T-helper 1 cell treated with Interleukin-12 subunit alpha and Interleukin-12 subunit beta and Interleukin-4 antibody, amounts not matched to agents 30 ng/mL and 1 ng/mL, for 36 hours (primary cell): Measurements from ENCODE around the gene PCYT2. TPM values are rescaled to one million over a fixed set of nuclear protein-coding genes. Genes with fewer than 3 reads are reported as not detected.

Experiments used
- intact Hi-C: fragments of 100-400 bp; cut with micrococcal nuclease; formaldehyde crosslinking; loops from one replicate; pipeline ENCODE4 v1.15.1; 2024
- total RNA-seq: library from RNA; stranded (reverse); gene quantifications from 2 replicates; pipeline ENCODE4 v1.2.3, GENCODE V29; 2022

The PCYT2 gene
- total RNA-seq, 1 donor from 2014 or later = 38.2 TPM

DNA sequence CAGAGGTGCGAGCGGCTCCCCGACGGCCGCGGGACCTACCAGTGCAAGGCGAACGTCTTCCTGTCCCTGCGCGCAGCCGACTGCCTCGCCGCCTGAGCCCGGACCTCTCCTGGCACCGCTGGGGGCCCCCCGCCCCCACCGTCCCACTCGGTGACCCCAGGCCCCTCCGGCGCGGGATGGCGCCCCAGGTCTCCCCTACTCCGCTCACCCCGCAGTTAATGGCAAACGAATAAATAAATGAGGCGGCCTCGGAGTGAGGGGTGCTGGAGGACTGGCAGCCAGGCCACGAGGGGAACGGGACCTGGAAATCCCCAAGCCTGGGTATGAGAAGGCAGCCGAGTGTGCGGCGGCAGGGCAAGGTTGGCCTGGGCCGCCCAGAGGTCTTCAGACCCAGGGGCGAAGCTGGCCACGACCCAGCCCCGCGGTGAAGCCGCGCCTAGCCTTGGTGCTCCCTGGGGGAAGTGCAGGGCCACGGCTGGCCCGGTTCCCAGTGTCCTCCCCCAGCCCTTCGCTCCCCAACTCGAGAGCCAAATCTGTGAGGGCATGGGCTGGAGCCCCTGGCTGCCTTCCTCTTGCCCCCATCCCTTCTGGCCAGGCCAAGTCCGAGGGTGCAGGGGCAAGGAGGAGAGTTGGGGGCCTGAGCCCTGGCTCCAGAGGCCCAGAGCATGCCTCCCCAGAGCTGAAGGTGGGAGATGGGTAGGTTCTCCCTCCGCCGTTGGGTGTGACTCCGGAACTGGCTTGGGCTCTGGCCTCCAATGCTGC lies 8.4 kb downstream of the PCYT2 start:
- intact Hi-C loops = no loop called here

DNA sequence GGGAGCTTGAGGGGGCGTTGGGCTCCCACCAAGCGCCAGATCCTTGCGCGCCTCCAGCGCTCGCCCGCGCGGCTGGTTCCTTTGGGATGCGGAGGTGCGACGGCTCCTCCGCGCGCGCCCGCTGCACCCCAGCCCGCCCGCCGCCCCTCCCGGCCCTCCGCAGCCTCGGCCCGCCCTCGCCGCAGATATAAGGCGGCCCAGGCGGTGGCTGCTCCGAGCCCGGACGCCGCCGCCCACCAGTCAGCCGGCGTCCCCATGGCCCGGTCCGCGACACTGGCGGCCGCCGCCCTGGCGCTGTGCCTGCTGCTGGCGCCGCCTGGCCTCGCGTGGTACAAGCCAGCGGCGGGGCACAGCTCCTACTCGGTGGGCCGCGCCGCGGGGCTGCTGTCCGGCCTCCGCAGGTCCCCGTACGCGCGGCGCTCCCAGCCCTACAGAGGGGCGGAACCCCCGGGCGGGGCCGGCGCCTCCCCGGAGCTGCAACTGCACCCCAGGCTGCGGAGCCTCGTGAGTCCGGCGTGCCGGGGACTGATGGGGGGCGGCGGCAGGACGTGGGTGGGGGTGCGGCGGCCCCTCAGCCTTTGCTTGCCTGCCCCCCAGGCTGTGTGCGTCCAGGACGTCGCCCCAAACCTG lies 9.1 kb downstream of the PCYT2 start, which contains the start of gene NPB:
NPB (plus strand) TSS at position 216 of the 630 bp plus-strand sequence; CDS start at position 256, 40 bp downstream.
- intact Hi-C loops = no loop called here

DNA sequence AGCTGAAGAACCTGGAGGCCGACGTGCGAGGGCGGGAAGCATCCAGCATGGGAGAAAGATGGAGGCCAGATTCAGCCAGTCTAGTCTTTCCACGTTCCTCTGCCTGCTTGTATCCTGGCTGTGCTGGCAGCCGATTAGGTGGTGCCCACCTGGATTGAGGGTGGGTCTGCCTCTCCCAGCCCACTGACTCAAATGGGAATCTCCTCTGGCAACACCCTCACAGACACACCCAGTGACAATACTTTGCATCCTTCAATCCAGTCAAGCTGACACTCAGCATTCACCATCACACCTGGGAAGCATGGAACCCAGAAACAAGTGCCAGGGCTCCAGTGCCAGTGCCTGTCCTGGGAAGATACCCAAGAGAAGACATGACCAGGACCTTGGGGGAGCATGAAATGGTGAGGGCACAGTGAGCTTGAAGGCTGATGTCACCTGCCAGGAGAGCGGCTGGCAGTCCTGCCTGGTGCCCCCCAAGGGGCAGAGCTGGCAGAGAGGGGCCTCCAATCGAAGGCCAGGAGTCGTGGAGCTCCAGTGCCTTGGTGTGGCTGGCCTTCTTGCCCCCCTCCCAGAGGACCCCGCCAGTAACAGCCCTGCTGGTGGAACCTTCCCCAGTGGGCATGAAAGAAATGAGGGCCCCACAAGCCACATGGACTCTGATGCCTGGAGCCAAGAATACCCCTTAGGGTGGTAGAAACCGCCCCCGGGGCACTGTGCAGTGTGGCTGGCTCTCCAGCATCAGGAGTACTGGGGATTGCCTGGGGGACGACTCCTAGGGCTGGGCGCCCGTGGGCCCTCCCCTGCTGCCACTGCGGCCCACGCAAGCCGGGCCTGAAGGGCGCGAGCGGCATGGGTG lies 9.8 kb downstream of the PCYT2 start:
- intact Hi-C loops = no loop called here

DNA sequence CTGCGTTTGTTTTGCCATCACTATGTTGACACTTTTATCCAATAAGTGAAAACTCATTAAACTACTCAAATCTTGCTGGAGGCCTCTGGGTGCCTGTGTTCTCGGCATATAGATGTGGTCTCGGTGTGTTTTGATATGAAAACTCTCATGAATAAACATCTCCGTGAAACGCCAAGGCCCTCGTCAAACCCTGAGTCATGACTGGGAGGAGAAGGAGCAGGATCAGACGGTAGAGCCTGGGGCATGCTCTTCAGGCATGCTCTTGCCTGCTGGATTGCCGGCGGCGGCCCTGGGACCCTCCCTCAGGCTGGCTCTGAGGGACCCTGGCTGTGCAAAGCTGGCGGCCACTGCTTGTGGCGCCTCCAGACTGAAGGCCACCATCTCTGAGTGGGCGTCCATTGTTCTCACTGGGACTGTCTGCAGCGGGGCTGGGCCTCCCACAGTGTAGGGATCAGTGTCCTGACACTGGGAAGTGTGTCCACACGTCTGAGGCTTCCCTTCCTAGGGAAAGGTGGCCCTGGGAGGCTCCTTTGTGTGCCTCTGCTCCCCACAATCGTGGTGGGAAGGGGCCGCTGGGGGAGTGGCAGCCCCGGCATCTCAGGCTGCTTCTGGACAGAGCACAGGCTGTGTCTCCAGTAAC lies 10.9 kb downstream of the PCYT2 start:
- intact Hi-C loops = no loop called here

DNA sequence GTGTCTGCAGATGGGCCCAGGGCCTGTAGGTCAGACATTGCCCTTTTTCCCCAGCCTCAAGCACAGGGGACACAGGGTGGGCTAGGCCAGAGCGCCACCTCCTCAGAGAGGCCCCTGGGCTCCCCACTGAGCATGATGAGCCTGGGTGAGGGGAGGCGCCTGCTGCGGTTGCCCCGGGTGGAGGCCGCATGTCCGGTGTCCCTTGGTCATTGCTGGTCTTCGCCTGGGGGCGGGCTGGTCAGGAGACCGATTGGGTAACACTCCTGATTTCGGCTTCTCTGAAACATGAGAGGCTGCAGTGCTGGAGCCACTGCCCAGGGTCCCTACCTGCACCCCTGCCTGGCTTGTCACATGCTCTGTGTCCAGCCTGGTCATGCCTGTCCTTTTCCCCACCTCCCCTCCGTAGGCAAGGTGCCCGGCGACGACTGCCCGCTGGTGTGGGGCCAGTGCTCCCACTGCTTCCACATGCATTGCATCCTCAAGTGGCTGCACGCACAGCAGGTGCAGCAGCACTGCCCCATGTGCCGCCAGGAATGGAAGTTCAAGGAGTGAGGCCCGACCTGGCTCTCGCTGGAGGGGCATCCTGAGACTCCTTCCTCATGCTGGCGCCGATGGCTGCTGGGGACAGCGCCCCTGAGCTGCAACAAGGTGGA lies 11.6 kb downstream of the PCYT2 start:
- intact Hi-C loops = no loop called here

DNA sequence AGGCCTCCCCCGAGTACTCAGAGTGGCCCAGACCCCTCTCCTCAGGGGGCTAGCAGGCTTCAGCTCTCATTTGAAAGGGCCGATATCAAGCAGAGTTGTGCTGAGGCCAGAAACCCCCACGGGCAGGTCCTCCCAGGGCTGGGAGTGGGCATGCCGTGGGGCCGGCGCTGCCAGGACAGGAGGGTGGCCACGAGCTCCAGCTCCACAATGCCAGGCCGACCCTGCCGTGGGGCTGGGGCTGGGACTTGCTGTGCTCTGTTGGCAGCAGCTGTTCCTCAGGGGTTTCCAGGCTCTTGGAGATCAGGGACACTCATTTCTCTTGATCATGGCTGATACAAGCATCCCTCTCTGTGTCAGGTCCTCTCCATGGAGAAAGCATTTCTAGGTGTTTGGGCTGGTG lies 12.3 kb downstream of the PCYT2 start:
- intact Hi-C loops = no loop called here

DNA sequence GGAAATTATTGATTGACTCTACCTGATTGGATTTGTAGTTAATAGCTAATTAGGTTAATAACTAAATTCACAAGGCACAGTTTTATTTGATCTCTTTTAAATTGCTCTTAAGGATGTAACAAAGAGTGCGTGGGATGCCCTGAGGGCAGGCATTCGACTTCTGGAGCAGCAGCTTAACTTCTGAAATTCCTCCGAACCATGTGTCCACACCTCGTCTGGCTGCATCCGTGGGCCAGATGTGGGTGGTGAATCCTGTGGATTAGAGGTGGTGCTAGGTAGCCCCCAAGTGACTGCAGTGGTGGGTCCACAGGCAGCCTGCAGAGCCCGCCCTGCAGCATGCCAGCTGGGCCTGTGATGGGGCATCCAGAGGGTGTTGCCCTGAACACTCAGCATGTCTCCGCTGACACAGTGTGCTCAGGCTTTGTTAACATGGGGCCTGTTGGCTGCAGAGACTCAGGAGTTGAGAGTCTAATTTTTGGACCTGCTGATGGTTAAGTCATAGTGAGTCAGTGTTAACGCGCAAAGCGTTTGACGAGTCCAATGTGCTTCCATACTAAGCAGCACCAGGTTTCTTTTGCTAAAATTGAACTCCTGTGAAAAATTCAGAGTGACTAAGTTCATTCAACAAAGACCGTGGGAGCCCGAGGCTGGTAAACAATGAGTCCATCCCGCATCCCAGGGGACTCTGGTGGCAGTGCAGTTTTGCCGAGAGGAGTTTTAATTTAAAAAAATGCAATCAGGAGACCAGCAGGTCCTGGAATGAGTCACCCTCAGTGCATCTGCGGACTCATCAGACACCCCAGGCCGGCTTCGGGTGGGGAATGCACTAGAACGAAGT lies 13.0 kb downstream of the PCYT2 start:
- intact Hi-C loops = no loop called here

DNA sequence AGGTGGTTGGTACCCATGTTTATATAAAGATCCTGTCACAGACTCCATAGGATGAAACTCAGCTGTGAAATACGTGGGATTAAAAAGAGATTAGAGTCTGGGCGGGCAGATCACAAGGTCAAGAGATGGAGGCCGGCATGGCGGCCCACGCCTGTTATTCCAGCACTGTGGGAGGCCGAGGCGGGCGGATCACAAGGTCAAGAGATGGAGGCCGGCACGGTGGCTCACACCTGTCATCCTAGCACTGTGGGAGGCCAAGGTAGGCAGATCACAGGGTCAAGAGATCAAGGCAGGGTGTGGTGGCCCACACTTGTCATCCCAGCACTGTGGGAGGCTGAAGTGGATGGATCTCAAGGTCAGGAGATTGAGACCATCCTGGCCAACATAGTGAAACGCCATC lies 15.8 kb downstream of the PCYT2 start:
- intact Hi-C loops = no loop called here

DNA sequence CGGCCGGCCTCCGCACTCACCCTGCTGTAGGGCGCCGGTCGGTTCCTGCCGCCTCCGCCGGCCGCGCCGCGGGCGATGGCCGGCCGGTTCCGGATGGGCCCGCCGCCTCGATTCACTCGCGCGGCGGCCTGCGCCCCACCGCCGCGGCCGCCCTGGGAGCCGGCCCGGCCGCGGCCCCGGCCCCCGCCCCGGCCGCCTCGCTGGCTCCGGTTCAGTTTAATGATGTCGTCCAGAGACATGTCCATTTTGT lies 20.0 kb downstream of the PCYT2 start:
- intact Hi-C loops = loop anchor here (1.0 to 2.0 kb wide), 6 partner anchors 20 to 132 kb away; partner anchors contain the start of genes ARHGDIA, LRRC45, MAFG and P4HB

DNA sequence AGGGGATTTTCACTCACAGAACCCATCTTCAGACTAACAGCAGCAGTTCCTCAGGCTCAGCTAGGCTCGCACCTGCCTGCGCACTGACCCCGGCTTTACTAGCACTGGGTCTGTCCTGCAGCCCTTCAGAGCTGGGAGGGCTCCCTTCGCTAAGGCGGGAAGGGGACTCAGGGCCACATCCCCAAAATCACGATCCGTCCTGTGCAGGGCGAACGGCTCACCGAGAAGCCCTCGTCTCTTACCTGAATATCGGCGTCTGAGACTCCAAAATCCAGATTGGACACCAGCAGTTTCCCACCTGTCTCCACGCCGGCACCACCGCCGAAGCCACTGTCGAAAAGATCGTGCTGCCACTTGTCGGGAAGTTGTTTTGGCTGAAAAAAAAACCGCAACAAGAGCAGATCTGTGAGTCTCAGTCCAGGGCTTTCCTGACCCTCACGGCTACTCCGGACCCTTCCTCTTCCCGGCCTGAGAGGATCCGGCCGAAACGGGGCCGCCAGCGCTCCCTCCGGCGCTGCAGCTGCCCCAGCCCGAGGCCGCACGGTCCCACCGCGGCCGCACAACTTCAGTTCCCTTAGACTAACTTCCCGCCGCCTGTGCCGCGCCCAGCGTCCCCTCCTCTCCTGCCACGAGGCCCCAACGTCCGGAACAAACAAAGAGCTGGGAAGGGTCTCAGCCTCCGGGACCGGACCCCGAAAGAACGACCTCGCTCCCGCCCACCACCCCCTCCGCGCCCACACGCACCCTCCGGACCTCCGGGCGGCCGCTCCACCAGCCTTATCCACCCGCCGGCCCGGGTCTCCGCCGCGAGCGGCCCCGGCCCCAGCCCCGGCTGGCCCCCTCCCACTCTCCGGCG lies 20.5 kb downstream of the PCYT2 start:
- intact Hi-C loops = loop anchor here (1.0 to 2.0 kb wide), 6 partner anchors 19 to 133 kb away; partner anchors contain the start of genes ARHGDIA, LRRC45, MAFG and P4HB

DNA sequence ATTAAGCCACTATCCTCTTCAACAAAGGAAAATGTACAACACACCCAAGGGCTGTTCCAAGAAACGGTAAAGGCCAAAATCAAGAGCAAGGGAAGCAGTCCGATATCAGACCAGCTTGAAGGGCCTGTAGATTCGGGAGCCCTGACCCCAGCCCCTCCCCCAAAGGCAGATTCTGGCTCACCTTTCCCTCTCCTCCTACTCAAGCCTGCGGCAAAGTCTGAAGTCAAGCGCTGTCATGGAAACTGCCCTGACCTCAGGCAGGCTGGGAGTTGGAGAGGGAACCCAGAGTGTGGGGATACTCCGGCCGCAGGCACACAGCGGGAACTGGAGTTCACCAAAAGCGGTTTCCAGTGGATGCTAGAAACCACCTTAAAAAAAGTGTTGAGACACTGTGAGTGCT lies 21.6 kb downstream of the PCYT2 start:
- intact Hi-C loops = loop anchor here (2.0 kb wide), 1 partner anchor 79 kb away; no protein-coding TSS in a partner anchor

DNA sequence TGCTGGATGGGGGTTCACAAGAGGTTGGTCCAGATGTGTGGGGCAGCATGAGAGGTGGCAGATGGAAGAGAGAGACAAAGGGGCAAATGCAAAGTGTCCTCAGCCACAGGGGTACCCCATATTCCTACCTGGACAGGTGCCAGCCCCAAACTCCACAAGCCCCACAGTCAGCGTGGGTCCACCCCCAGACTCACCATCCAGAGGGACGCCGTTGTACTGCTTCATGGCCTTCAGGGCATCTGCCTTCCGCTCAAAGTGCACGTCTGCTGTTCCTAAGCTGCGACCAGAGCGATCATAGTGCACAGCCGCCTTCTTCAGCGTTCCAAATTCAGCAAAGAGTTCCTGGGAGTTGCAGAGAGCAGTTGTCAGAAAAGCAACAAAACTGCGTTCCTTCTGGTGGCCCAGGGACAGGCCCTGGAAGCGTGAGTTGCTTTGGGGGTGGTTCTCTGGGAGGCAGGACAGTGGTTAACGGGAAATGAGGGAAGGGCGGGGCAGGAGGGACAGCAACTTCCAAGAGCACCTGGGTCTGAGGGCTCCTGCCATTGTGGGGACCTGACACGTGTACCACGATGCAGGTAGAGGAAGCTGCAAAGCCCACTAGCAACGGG lies 22.1 kb downstream of the PCYT2 start:
- intact Hi-C loops = no loop called here

DNA sequence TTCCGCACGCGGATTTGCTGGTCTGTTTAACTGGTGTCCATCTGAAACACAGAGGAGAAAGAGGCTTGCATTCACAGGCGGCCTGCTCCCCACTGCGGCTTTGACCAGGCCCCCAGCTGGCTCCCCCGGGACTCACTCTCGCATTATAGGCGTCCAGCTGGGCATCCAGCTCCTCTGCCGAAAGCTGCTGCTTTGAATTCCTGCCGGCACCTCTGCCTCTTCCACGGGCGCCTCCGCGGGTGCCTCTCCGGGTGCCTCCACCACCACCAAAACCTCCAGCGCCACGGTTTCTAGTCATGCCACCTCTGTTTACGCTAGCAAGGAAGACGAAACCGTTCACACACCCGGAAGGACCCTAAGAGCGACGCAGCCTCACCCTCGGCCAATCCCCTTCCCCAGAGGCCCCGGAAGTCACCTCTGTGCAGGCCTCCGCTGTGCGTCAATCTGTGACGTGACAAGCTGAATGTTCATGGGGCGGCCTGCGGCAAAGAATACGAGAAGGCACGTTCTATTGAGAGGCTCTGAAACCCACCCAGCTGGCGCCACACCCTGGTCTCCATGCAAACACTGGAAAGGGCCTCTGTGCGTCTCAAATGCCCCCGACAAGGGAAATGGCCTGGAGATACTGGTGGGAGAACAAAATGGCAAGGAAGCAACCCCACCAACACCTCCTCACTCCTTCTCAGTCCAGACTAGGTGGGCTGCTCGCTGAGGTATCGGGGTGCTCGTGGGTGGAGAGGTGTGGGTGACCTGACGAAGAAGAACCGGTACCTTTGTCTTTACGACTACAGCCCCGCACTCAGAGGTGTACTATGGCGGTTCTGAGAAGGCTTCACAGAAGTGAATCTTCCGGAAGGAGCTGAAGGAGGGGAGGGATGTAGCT lies 22.9 kb downstream of the PCYT2 start:
- intact Hi-C loops = no loop called here

DNA sequence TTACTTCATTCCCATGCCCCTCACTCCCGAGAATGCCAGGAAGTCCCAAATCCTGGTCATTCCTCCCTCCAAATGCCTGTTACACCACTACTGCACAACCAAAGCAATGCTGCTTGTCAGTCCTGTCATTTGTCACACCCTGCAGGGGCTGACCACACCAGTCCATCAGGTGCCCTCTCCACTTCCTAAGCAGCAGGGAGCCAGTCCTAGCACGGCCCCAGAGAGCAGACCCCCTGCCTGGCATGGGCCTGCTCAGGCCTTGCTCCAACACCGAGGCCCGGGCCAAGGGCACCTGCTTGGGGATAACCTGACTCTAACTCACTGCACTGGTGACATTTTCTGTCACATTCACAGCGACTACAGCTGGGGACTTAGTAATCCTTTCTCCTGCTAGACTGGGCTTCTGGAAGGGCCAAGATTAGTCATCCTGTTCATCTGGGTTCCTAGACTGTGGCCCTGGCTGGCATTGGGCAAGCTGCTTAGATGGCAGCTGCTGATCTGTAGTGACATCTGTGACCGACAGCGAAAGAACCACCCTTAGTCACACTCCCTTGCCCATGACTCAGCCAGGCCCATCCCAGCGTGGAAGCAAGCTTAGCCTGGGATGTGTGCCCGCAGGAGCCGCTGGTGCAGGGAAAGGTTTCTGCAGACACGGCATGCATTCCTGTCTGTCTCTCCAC lies 25.2 kb downstream of the PCYT2 start:
- intact Hi-C loops = no loop called here

DNA sequence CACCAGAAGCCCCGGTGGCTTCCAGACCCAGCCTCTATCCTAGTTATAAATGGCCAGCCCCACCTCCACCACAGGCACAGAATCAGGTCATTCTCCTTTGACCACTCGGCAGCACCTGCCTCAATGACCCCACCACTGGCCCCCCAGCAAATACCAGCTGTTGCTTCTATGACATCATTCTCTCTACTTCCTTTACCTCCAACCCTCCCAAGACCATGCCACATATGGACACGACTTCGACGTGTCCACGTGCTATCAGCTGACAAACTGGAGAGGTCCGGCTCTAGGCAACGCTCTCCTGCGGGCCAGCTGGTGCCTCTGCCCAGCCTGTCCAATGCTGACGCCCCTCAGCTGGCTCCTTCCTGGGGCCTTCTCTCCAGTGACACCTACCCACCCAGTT lies 25.7 kb downstream of the PCYT2 start:
- intact Hi-C loops = no loop called here

DNA sequence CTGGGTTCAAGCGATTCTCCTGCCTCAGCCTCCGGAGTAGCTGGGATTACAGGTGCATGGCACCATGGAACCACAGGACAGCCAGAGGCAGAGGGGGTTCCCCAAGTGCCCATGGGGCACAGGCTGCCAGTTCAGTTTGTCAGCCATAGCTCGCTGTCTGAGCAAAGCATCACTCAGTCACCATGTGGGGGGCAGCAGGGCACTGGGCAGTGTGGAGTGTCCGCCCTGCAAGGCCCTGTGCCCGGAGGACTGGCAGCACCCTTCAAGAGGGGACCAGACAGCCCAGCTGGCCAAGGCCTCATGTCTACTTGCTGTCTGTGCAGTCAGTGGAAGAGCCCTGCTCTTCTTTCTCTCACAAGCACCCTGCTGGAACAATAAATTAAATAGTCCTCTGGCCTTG lies 26.2 kb downstream of the PCYT2 start:
- intact Hi-C loops = no loop called here

DNA sequence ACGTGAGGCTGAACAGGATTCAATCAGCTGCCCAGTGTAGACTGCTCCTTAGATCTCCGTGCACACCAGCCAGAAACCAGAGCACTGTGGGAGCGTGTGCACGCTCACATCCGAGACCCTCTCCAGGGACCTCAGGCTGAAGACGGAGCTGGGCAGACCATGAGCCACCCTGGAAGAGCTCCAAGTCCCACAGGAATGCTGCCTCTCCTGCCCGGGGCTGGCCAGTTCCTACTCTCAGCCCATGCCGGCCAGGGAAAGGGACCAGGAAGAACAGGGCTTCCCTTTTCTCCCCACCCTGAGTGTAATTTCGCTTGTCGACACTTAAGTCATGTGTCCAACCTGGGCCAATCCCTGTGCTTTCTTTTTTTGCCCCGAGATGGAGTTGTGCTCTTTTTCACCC lies 26.7 kb downstream of the PCYT2 start:
- intact Hi-C loops = no loop called here
